ENCODE results near the gene CRK.

DNA sequence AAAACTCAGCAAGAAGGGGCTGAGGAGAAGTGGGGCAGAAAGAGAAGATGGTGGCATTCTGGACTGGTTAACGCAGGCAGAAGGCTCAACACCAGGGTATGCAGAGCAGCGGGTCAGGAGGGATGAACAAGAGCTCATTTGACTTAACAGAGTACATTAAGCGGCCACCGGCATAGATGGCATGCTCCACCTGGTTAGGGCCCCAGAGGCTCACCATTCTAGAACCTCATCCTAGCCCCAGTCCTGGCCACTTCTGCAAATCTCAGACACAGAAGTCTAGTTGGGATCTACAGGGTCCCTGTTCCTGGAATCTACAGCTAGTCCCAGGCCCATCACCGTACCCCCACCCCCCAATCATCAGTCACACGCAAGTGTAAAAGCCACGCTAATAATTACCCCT lies 38.2 kb upstream of the CRK start:
- TF ChIP-seq, protein P1, sequence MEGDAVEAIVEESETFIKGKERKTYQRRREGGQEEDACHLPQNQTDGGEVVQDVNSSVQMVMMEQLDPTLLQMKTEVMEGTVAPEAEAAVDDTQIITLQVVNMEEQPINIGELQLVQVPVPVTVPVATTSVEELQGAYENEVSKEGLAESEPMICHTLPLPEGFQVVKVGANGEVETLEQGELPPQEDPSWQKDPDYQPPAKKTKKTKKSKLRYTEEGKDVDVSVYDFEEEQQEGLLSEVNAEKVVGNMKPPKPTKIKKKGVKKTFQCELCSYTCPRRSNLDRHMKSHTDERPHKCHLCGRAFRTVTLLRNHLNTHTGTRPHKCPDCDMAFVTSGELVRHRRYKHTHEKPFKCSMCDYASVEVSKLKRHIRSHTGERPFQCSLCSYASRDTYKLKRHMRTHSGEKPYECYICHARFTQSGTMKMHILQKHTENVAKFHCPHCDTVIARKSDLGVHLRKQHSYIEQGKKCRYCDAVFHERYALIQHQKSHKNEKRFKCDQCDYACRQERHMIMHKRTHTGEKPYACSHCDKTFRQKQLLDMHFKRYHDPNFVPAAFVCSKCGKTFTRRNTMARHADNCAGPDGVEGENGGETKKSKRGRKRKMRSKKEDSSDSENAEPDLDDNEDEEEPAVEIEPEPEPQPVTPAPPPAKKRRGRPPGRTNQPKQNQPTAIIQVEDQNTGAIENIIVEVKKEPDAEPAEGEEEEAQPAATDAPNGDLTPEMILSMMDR (IDR thresholded peaks at IDR 0.05; ENCODE audit: low read depth, low read length) = no peak
- TF ChIP-seq EZH2phosphoT487 (IDR thresholded peaks at IDR 0.05; ENCODE audit: low read depth) = no peak

Measured in OCI-LY3 (cell line).